BLaER1 treated with 17β-estradiol and CSF1 and Interleukin-3, amounts not matched to agents 10 nM and 100 nM (cell line): ENCODE measurements around the gene PROZ.
"Not testable (repeated sequence)": the region's sequence is repeated elsewhere in the genome, so short reads cannot be mapped to it uniquely, and the experiment has no call there.

ENCODE experiments used
- H3K27ac ChIP-seq, 11 experiments: shearing (Covaris generic); formaldehyde crosslinking; 2 replicates each; pipeline ENCODE4 v1.8.1; 2022
- H3K27me3 ChIP-seq, 11 experiments: shearing (Covaris generic); formaldehyde crosslinking; 2 replicates each; pipeline ENCODE4 v1.8.1; 2022
- H3K36me3 ChIP-seq, 11 experiments: shearing (Covaris generic); formaldehyde crosslinking; 2 replicates each; pipeline ENCODE4 v1.8.1; 2022
- H3K4me1 ChIP-seq, 10 experiments: shearing (Covaris generic); formaldehyde crosslinking; 2 replicates each; pipeline ENCODE4 v1.8.1; 2022
- H3K4me2 ChIP-seq, 11 experiments: shearing (Covaris generic); formaldehyde crosslinking; 2 replicates each; pipeline ENCODE4 v1.8.1; 2022
- H3K4me3 ChIP-seq, 10 experiments: shearing (Covaris generic); formaldehyde crosslinking; 2 replicates each; pipeline ENCODE4 v1.8.1; 2022
- H3K9ac ChIP-seq, 11 experiments: shearing (Covaris generic); formaldehyde crosslinking; 2 replicates each; pipeline ENCODE4 v1.8.1; 2022
- H3K9me3 ChIP-seq, 11 experiments: shearing (Covaris generic); formaldehyde crosslinking; replicated peaks in 1 of 11; 2 replicates each; pipeline ENCODE4 v1.8.1; 2022
- H4K20me1 ChIP-seq, 11 experiments: shearing (Covaris generic); formaldehyde crosslinking; 2 replicates each; pipeline ENCODE4 v1.8.1; 2022
- Cebpa-rat ChIP-seq, 11 experiments: shearing (Covaris generic); IDR thresholded peaks; 2 replicates each; pipeline ENCODE4 v1.8.1; 2022

Gene PROZ, protein sequence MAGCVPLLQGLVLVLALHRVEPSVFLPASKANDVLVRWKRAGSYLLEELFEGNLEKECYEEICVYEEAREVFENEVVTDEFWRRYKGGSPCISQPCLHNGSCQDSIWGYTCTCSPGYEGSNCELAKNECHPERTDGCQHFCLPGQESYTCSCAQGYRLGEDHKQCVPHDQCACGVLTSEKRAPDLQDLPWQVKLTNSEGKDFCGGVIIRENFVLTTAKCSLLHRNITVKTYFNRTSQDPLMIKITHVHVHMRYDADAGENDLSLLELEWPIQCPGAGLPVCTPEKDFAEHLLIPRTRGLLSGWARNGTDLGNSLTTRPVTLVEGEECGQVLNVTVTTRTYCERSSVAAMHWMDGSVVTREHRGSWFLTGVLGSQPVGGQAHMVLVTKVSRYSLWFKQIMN

GRCh38 chr13:113157929-113158747 lies at the start of gene PROZ:
PROZ (plus strand) TSS chr13:113158648; CDS start chr13:113158661, 13 bp downstream.
- H3K4me1 ChIP-seq, result peaks cover 17 to 25% (median 20%) of the 10 kb centered on the region in 10 experiments
- no peak within 1 kb of the TSS for H3K4me2 ChIP-seq
- TF ChIP-seq Cebpa-rat (IDR thresholded peaks at IDR 0.05), result no peak
- H3K36me3 ChIP-seq, result no peaks in the 10 kb centered on the region
- H3K9me3 ChIP-seq, result peaks cover 6 to 15% (median 9%) of the 10 kb centered on the region in 11 experiments; a peak in 20 of 22 replicates
- peaks cover 0 to 3% (median 0%) of the 10 kb centered on the region in 11 experiments; a peak in 6 of 22 replicates for H4K20me1 ChIP-seq
- H3K9ac ChIP-seq, result no peak within 1 kb of the TSS
- H3K4me3 ChIP-seq, result no peak within 1 kb of the TSS
- H3K27ac ChIP-seq, result no peak within 1 kb of the TSS
- peaks cover 27 to 40% (median 34%) of the 10 kb centered on the region in 11 experiments for H3K27me3 ChIP-seq

DNA sequence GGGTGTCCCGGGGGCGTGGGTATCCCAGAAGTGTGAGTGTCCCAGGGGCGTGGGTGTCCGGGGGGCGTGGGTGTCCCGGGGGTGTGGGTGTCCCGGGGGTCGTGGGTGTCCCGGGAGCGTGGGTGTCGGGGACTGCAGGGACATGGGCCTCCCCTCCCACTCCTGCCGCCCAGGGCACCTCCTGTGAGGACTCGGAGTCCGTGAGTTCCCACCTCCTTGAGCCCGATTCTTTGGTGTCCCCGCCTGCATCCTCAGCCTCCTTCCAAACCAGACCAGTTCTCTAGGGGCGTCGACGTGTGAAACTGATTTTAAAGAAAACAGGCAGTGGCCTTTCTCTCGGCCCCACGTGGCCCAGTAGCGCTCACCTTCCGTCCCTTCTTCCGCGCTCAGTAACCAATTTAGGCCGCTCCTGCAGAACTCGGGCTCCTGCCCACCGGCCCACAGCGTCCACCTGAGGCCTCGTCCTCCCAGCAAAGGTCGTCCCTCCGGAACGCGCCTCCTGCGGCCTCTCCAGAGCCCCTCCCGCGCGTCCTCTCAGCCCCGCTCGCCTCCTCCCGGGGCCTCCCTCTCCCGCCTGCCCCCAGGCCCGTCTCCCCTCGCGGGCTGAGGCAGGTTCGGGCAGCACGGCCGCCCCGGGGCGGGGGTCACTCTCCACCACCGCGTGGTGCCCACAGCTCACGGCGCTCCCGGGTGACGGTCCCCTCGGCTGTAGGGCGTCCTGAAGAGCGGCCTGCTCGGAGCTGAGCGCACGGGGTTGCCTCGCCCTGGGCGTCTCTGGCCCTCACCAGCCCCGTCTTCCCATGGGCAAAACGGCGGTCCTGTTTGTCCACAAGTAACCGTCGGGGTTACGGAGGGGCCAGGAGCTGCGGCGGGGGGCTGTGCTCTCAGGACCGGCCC lies 49.0 kb upstream of the PROZ start:
- Histone ChIP-seq H4K20me1 (0 out of 22 replicates have a peak, but pooled peaks cover 0 to 4% (median 0%) of the 10 kb centered on the region in 11 experiments), H3K36me3 (no peaks in the 10 kb centered on the region), H3K4me2 (no peak overlapping the region), H3K9me3 (peaks cover 21 to 30% (median 26%) of the 10 kb centered on the region in 11 experiments), H3K27me3 (no peaks in the 10 kb centered on the region), H3K27ac (no peak overlapping the region), H3K4me3 (no peak overlapping the region), H3K9ac (no peak overlapping the region), H3K4me1 (peaks cover 0 to 14% (median 8%) of the 10 kb centered on the region in 10 experiments; a peak in 13 of 20 replicates)
- TF ChIP-seq Cebpa-rat (IDR thresholded peaks at IDR 0.05), result no peak

DNA sequence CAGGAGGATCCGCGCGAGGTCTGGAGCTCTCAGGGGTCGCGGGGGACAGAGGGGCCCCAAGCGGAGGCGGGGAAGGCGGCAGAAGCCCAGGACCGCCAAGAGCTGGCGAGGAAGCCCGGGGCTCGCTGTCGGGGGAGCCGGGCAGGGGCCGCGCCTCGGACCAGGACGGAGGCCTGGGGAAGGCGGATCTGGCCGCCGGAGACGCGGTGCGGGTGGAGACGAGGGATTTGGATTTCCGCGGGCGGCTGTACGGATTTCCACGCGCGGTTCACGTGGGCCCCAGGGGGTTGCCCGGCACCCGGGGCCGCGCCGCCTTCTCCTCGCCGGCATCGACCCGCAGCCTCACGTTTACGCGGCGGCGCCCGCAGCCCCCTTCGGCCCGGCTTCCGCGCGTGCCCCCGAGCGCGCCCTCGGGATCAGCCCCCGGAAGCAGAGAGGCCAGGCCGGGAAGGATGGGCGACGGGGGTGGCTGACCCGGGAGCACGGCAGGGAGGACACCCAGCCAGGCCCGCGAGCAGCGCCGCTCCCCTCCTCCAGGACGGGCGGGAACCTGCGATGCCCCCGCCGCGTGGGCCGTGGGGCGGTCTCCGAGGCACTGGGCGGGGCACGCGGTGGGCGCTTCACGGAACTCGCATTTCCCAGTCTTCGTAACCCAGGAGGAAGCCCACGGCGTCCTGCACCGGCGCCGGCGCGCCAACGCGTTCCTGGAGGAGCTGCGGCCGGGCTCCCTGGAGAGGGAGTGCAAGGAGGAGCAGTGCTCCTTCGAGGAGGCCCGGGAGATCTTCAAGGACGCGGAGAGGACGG lies 48.2 kb upstream of the PROZ start:
- no peaks in the 10 kb centered on the region for H3K27me3 ChIP-seq
- H3K9me3 ChIP-seq, result peaks cover 21 to 30% (median 26%) of the 10 kb centered on the region in 11 experiments
- H4K20me1 ChIP-seq, result peaks cover 0 to 4% (median 0%) of the 10 kb centered on the region in 11 experiments; a peak in 1 of 22 replicates
- H3K27ac ChIP-seq, result no peak overlapping the region
- no peak overlapping the region for H3K4me2 ChIP-seq
- H3K4me3 ChIP-seq, result no peak overlapping the region
- no peak for TF ChIP-seq Cebpa-rat (IDR thresholded peaks at IDR 0.05)
- no peak overlapping the region for H3K9ac ChIP-seq
- H3K4me1 ChIP-seq, result peaks cover 0 to 13% (median 8%) of the 10 kb centered on the region in 10 experiments; a peak in 13 of 20 replicates
- no peaks in the 10 kb centered on the region for H3K36me3 ChIP-seq

DNA sequence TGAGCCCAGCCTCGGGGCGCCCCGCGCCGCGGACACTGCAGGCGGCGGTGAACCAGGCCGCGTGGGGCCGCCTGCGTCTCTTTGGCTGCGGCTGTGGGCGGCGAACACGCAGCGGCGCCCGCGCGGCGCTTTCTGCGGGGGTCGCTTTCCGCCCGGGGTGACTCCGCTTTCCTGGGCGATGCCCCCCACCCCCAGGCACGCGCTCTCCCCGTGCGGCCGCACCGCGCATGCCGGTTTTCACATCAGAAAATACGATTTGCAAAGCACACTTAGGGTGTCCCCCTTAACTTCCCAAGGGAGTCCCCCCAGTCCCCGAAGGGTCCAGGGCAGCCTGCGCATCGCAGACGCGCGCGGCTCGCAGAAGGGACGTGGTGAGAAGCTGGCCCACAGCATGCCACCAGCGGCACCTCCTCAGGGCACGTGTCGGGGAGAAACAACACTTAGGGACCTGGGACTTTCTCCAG lies 47.6 kb upstream of the PROZ start:
- Histone ChIP-seq H3K36me3 (no peaks in the 10 kb centered on the region), H3K27me3 (no peaks in the 10 kb centered on the region), H3K9me3 (peaks cover 21 to 30% (median 26%) of the 10 kb centered on the region in 11 experiments), H4K20me1 (peaks cover 0 to 4% (median 0%) of the 10 kb centered on the region in 11 experiments; a peak in 1 of 22 replicates), H3K4me1 (peaks cover 0 to 7% (median 2%) of the 10 kb centered on the region in 10 experiments; a peak in 13 of 20 replicates), H3K9ac (no peak overlapping the region), H3K4me3 (no peak overlapping the region), H3K4me2 (no peak overlapping the region), H3K27ac (no peak overlapping the region)
- no peak for TF ChIP-seq Cebpa-rat (IDR thresholded peaks at IDR 0.05)

DNA sequence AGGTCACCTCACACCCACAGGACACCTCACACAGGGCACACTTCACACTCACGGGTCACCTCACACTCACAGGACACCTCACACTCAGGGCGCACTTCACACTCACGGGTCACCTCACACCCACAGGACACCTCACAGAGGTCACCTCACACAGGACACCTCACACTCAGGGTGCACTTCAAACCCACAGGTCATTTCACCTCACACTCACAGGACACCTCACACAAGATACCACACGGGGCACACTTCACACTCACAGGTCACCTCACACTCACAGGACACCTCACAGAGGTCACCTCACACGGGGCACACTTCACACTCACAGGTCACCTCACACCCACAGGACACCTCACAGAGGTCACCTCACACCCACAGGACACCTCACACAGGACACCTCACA lies 46.6 kb upstream of the PROZ start:
- H3K9me3 ChIP-seq, result peaks cover 21 to 30% (median 26%) of the 10 kb centered on the region in 11 experiments
- H3K36me3 ChIP-seq, H3K9ac ChIP-seq, H4K20me1 ChIP-seq, H3K4me3 ChIP-seq, H3K4me1 ChIP-seq, H3K27ac ChIP-seq, H3K27me3 ChIP-seq, H3K4me2 ChIP-seq: not testable (repeated sequence)

- H3K9me3 ChIP-seq, result peaks cover 21 to 30% (median 26%) of the 10 kb centered on the region in 11 experiments
- not testable (repeated sequence) for H3K9ac ChIP-seq, H3K4me1 ChIP-seq, H3K4me3 ChIP-seq, H3K4me2 ChIP-seq, H3K36me3 ChIP-seq, H4K20me1 ChIP-seq, H3K27ac ChIP-seq, H3K27me3 ChIP-seq
Measured at GRCh38 chr13:113112475-113112874, 46.0 kb upstream of the PROZ start.

- no peak overlapping the region for H3K4me3 ChIP-seq
- no peak overlapping the region for H3K9ac ChIP-seq
- peaks cover 0 to 12% (median 7%) of the 10 kb centered on the region in 10 experiments; a peak in 7 of 20 replicates for H3K4me1 ChIP-seq
- no peaks in the 10 kb centered on the region for H3K27me3 ChIP-seq
- TF ChIP-seq Cebpa-rat (IDR thresholded peaks at IDR 0.05), result no peak
- H3K4me2 ChIP-seq, result 0 out of 22 replicates have a peak overlapping the region, but pooled peaks of 1 of the 11 experiments have one; percentile 5
- no peak overlapping the region for H3K27ac ChIP-seq
- peaks cover 0 to 4% (median 0%) of the 10 kb centered on the region in 11 experiments; a peak in 1 of 22 replicates for H4K20me1 ChIP-seq
- H3K36me3 ChIP-seq, result no peaks in the 10 kb centered on the region
- peaks cover 21 to 28% (median 26%) of the 10 kb centered on the region in 11 experiments for H3K9me3 ChIP-seq
Measured at GRCh38 chr13:113112893-113113845, 45.3 kb upstream of the PROZ start.
